ENCODE data around the gene SESN1.

SESN1 gene

GRCh38 chr6:108969776-108970175 lies 124.9 kb downstream of the SESN1 start:
- no peak overlapping the region for H3K4me3 ChIP-seq (ENCODE audit: low read depth, low read length)
- TF ChIP-seq CTCF (IDR thresholded peaks at IDR 0.05; ENCODE audit: low read depth, low read length): no peak

GRCh38 chr6:108968325-108969316 lies 126.0 kb downstream of the SESN1 start:
- no peak overlapping the region for H3K4me3 ChIP-seq (ENCODE audit: low read depth, low read length)
- TF ChIP-seq CTCF (IDR thresholded peaks at IDR 0.05; ENCODE audit: low read depth, low read length): no peak

GRCh38 chr6:108966855-108967755 lies 127.5 kb downstream of the SESN1 start:
- no peak overlapping the region for H3K4me3 ChIP-seq (ENCODE audit: low read depth, low read length)
- no peak for TF ChIP-seq CTCF (IDR thresholded peaks at IDR 0.05; ENCODE audit: low read depth, low read length)

- TF ChIP-seq CTCF (IDR thresholded peaks at IDR 0.05; ENCODE audit: low read depth, low read length): no peak
- no peak overlapping the region for H3K4me3 ChIP-seq (ENCODE audit: low read depth, low read length)
These were observed 128.4 kb downstream of the SESN1 start for GRCh38 chr6:108966251-108966650.

- no peak for TF ChIP-seq CTCF (IDR thresholded peaks at IDR 0.05; ENCODE audit: low read depth, low read length)
- no peak overlapping the region for H3K4me3 ChIP-seq (ENCODE audit: low read depth, low read length)
These were observed 132.7 kb downstream of the SESN1 start for GRCh38 chr6:108961985-108962384.

- H3K4me3 ChIP-seq (ENCODE audit: low read depth, low read length): no peak overlapping the region
- TF ChIP-seq CTCF (IDR thresholded peaks at IDR 0.05; ENCODE audit: low read depth, low read length): no peak
These were observed 133.6 kb downstream of the SESN1 start for GRCh38 chr6:108961077-108961476.
